GM10266 (cell line): ENCODE data around the gene PAM.
"Not testable (repeated sequence)": the region's sequence is repeated elsewhere in the genome, so short reads cannot be mapped to it uniquely, and the experiment has no call there.

ENCODE experiments used
- DNase-seq: peaks from one replicate; pipeline ENCODE4 v3.0.0; 2012; ENCODE audit errors: extremely low spot score
- CTCF ChIP-seq: IDR thresholded peaks from 2 replicates; pipeline ENCODE4 v1.5.1; 2012; ENCODE audit warnings: mild to moderate bottlenecking, low read depth; ENCODE audit not compliant: control insufficient read depth, insufficient read depth; ENCODE audit errors: missing control alignments

PAM gene

GRCh38 chr5:102771435-102771834 is 16.3 kb downstream of the PAM start:
- no peak for TF ChIP-seq CTCF
- DNase-seq = no peak

- DNase-seq = no peak
- no peak for TF ChIP-seq CTCF
These were observed 17.2 kb downstream of the PAM start for GRCh38 chr5:102772273-102772672.

- TF ChIP-seq CTCF = no peak
- DNase-seq = no peak
These were observed 18.0 kb downstream of the PAM start for GRCh38 chr5:102773133-102773532.

GRCh38 chr5:102775756-102776155 is 20.7 kb downstream of the PAM start:
- DNase-seq = not testable (repeated sequence)

- DNase-seq = no peak
- no peak for TF ChIP-seq CTCF
These were observed 22.0 kb downstream of the PAM start for GRCh38 chr5:102777099-102777498.

- no peak for DNase-seq
- no peak for TF ChIP-seq CTCF
These were observed 23.4 kb downstream of the PAM start for GRCh38 chr5:102778478-102778877.

GRCh38 chr5:102781359-102781758 is 26.3 kb downstream of the PAM start:
- no peak for DNase-seq
- no peak for TF ChIP-seq CTCF

- TF ChIP-seq CTCF = no peak
- DNase-seq = no peak
These were observed 26.7 kb downstream of the PAM start for GRCh38 chr5:102781786-102782185.
